K562 (cell line): ENCODE data around the gene CPNE6. TPM values are rescaled to one million over a fixed set of nuclear protein-coding genes. Genes with fewer than 3 reads are reported as not detected.

Experiments
- ATAC-seq: fragments of 200-7000 bp; cut with Tn5 transposase; 3 replicates; pipeline ENCODE4 v1.9.1; 2020; ENCODE audit warnings: moderate library complexity
- BruUV-seq: library from RNA; stranded (reverse); fragments of 400-500 nt; replicated peaks from 2 replicates; lab custom pipeline; 2021; lab: Mats Ljungman, UMichigan
- CTCF ChIA-PET: fragments of 300-600 bp; formaldehyde crosslinking; extraction: SDS; loops from one replicate; lab custom pipeline; 2021; ENCODE audit warnings: low intra/inter-chr PET ratio; lab: Yijun Ruan, JAX
- POLR2A ChIA-PET: fragments of 300-600, 350-650 bp; sonication (Branson Sonifier 250); formaldehyde crosslinking; extraction: SDS; loops from one replicate; lab custom pipeline; 2021; ENCODE audit warnings: antibody characterized with exemption, inconsistent platforms; lab: Yijun Ruan, JAX
- DNase-seq, 4 experiments: peaks; one replicate each; pipeline versions ENCODE4 v3.0.0 to v3.0.0-alpha.2; 2011 to 2018; ENCODE audit warnings: low spot score in 3 of 4, mixed read lengths in 3 of 4; ENCODE audit errors: extremely low read depth in 1 of 4
- FAIRE-seq: peaks from 2 replicates; lab custom pipeline; 2011; peaks lifted over from hg19 to GRCh38; lab: Jason Lieb, UNC
- H2AFZ ChIP-seq: 2 replicates; pipeline ENCODE4 v1.6.0; 2011; ENCODE audit warnings: low read depth, low read length, control low read depth, inconsistent platforms
- H3K27ac ChIP-seq: fragments of 200-600 bp; 3 replicates; pipeline ENCODE4 v1.8.0; 2011; ENCODE audit warnings: low read depth, mild to moderate bottlenecking, control low read depth, inconsistent platforms, low read length, moderate library complexity, mixed read lengths; ENCODE audit errors: extremely low read depth
- H3K27me3 ChIP-seq, 2 experiments: fragments of 300-600 bp in 1 of 2; 2 replicates in 1 of 2; 3 replicates in 1 of 2; pipeline versions ENCODE4 v1.6.0 to v1.8.0; 2011; ENCODE audit warnings: inconsistent platforms in 2 of 2, low read length in 2 of 2, mild to moderate bottlenecking in 1 of 2, mixed read lengths in 1 of 2, moderate library complexity in 1 of 2; ENCODE audit not compliant: control insufficient read depth in 2 of 2, insufficient read depth in 2 of 2
- H3K36me3 ChIP-seq: fragments of 300-600 bp; 3 replicates; pipeline ENCODE4 v1.8.0; 2011; ENCODE audit warnings: mild to moderate bottlenecking, low read length, inconsistent platforms; ENCODE audit not compliant: control insufficient read depth, insufficient read depth
- H3K4me1 ChIP-seq, 2 experiments: fragments of 200-600 bp in 1 of 2; replicated peaks in 1 of 2; 2 replicates in 1 of 2; 3 replicates in 1 of 2; pipeline versions ENCODE4 v1.5.1 to v1.8.0; 2011; ENCODE audit warnings: inconsistent platforms in 2 of 2, low read length in 2 of 2, mild to moderate bottlenecking in 1 of 2, mixed read lengths in 1 of 2, moderate library complexity in 1 of 2; ENCODE audit not compliant: control insufficient read depth in 2 of 2, insufficient read depth in 2 of 2
- H3K4me2 ChIP-seq: 2 replicates; pipeline ENCODE4 v1.6.1; 2011; ENCODE audit warnings: low read length, control low read depth, inconsistent platforms, mixed read lengths; ENCODE audit not compliant: insufficient read depth
- H3K4me3 ChIP-seq: fragments of 200-600 bp; sonication (generic), shearing (Covaris generic); 2 replicates; pipeline ENCODE4 v1.5.1; 2016; ENCODE audit warnings: control low read depth, inconsistent platforms
- H3K79me2 ChIP-seq: fragments of 200-600 bp; 3 replicates; pipeline ENCODE4 v1.8.0; 2011; ENCODE audit warnings: low read length, inconsistent platforms; ENCODE audit not compliant: control insufficient read depth, insufficient read depth
- H3K9ac ChIP-seq, 2 experiments: 2 replicates each; pipeline versions ENCODE4 v1.6.0 to v1.6.1; 2011; ENCODE audit warnings: low read depth in 2 of 2, low read length in 2 of 2, control low read depth in 1 of 2, inconsistent platforms in 1 of 2, mild to moderate bottlenecking in 1 of 2, mixed read lengths in 1 of 2; ENCODE audit not compliant: insufficient read depth in 1 of 2
- H3K9me1 ChIP-seq: one replicate; pipeline ENCODE4 v1.6.0; 2011; ENCODE audit warnings: inconsistent platforms, mild to moderate bottlenecking, low read length, moderate library complexity; ENCODE audit not compliant: control insufficient read depth, insufficient read depth
- H3K9me3 ChIP-seq: replicated peaks from 2 replicates; pipeline ENCODE4 v1.5.1; 2011; ENCODE audit warnings: low read depth, low read length, inconsistent platforms; ENCODE audit not compliant: control insufficient read depth, insufficient read depth
- H4K20me1 ChIP-seq: replicated peaks from 2 replicates; pipeline ENCODE4 v1.6.1; 2011; ENCODE audit warnings: low read length, inconsistent platforms, mixed read lengths; ENCODE audit not compliant: control insufficient read depth, insufficient read depth
- TGIF2 ChIP-seq: sonication (generic); formaldehyde crosslinking; IDR thresholded peaks from 2 replicates; pipeline ENCODE4 v1.8.1; 2022; ENCODE audit warnings: mild to moderate bottlenecking, missing genetic modification reagents, moderate library complexity
- WGBS: fragments of 100-300 bp; shearing (Covaris generic); methylation state at CpG from one replicate; pipeline ENCODE4 v1.1.6; 2016; ENCODE audit warnings: low coverage, mixed read lengths; ENCODE audit not compliant: insufficient coverage; ENCODE audit errors: missing lambda C conversion rate; 5-methylcytosine and 5-hydroxymethylcytosine counted together
- in situ Hi-C: fragments of 300-500 bp; cut with MboI; formaldehyde crosslinking; loops from 4 replicates; pipeline ENCODE4 v1.15.0; 2018; ENCODE audit warnings: inconsistent platforms, mixed read lengths
- intact Hi-C: fragments of 100-400 bp; cut with micrococcal nuclease; formaldehyde crosslinking; loops from 2 replicates; pipeline ENCODE4 v1.14.2; 2022
- polyA plus RNA-seq, 8 experiments: library from polyadenylated mRNA; depleted of rRNA in 4 of 8; stranded (reverse) in 5 of 8; unstranded in 3 of 8; fragments of >200 nt; fragmentation: Nextera tagmentation in 2 of 8; fragmentation: Illumina TruSeq in 1 of 8; extraction: Ambion mirVana in 2 of 8; extraction: Trizol in 1 of 8; gene quantifications; 2 replicates each; pipeline versions ENCODE4 v1.2.1 to v1.2.3, GENCODE V29; 2011 to 2014; ENCODE audit warnings: inconsistent platforms in 1 of 8, missing spikeins in 1 of 8
- total RNA-seq, 7 experiments: library from RNA; depleted of rRNA in 6 of 7; stranded (reverse); fragments of >200 nt in 6 of 7; fragmentation: Illumina TruSeq in 2 of 7; extraction: Trizol in 2 of 7; gene quantifications; 2 replicates each; pipeline versions ENCODE4 v1.2.1 to v1.2.3, GENCODE V29; 2011 to 2021; ENCODE audit warnings: low replicate concordance in 1 of 7

The CPNE6 gene
- total and polyA plus RNA-seq, 9 of the 15 experiments (the other 6 are each of a cell fraction or from before 2014, with no cell fraction given) = not detected

DNA sequence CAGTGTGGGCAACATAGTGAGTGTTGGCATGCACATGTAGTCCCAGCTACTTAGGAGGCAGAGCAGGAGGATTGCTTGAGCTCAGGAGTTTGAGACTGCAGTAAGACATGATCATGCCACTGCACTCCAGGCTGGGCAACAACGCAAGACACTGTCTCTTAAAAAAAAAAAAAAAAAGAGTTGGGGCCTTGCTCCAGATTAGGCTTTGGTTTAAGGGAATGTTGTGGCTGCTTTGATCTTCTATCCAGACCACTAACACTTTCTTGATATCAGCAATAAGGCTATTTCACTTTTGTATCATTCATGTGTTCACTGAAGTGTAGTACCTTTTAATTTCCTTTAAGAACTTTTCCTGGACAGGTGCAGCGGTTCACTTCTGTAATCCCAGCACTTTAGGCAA is 56.3 kb downstream of the CPNE6 start:
- Histone ChIP-seq H3K36me3 (peaks cover 8% of the 10 kb centered on the region; the same call in 2 of the 3 replicates), H3K79me2 (no peaks in the 10 kb centered on the region), H3K9me3 (no peaks in the 10 kb centered on the region), H3K9me1 (no peaks in the 10 kb centered on the region), H3K4me1 (peaks cover 6 to 22% of the 10 kb centered on the region in 2 experiments; a peak in 4 of 5 replicates), H3K4me3 (no peak overlapping the region), H4K20me1 (no peaks in the 10 kb centered on the region), H2AFZ (no peak overlapping the region), H3K4me2 (no peak overlapping the region), H3K27me3 (no peaks in the 10 kb centered on the region), H3K27ac (no peak overlapping the region), H3K9ac (no peak overlapping the region)
- no TSS peak for BruUV-seq
- ChIA-PET CTCF (no interaction called here), POLR2A (interaction anchor here (4.2 kb wide), 1 partner anchor 12 kb away, joined by 38 read pairs; the partner anchor contains the start of genes DCAF11 and NRL)
- no peak for TF ChIP-seq TGIF2 (CRISPR knock-in tag)
- intact Hi-C loops = no loop called here
- no peak for FAIRE-seq
- ATAC-seq = no peak
- in situ Hi-C loops = no loop called here
- WGBS = 50% methylated on average over 2 of the region's 2 CpGs
- DNase-seq = no peak

Other genes with a start within 250 kb of the CPNE6 start
Only the 7 nearest of the 28 such genes appear.
- gene CARMIL3, start 19.6 kb upstream of the CPNE6 start, total RNA-seq (2014; rRNA removed) = not detected in 2 replicates
- not detected in 2 replicates for gene CARMIL3, start 19.6 kb upstream of the CPNE6 start, total RNA-seq (2014; rRNA removed; fragmentation: Illumina TruSeq; extraction: Trizol)
- gene CARMIL3, start 19.6 kb upstream of the CPNE6 start, total RNA-seq (2015; rRNA removed; fragmentation: Illumina TruSeq; extraction: Trizol) = 0.04 TPM in 1 of 2 replicates, not detected in the other
- gene CARMIL3, start 19.6 kb upstream of the CPNE6 start, total RNA-seq (2021) = 0.11 TPM in 1 of 2 replicates, not detected in the other
- gene CARMIL3, start 19.6 kb upstream of the CPNE6 start, polyA plus RNA-seq (2011; rRNA removed) = 0.05 TPM in 1 of 2 replicates, not detected in the other
- gene CARMIL3, start 19.6 kb upstream of the CPNE6 start, polyA plus RNA-seq (2014; fragmentation: Illumina TruSeq; extraction: Trizol) = 0.01 TPM in 1 of 2 replicates, not detected in the other
- not detected for gene CARMIL3, start 19.6 kb upstream of the CPNE6 start, polyA plus RNA-seq (2014; fragmentation: Nextera tagmentation; extraction: Ambion mirVana)
- 0.07 TPM in 2 replicates for gene CARMIL3, start 19.6 kb upstream of the CPNE6 start, polyA plus RNA-seq (2014; rRNA removed)
- 30.4 and 37.6 TPM in 2 replicates for gene PCK2, start 22.7 kb downstream of the CPNE6 start, total RNA-seq (2014; rRNA removed)
- gene PCK2, start 22.7 kb downstream of the CPNE6 start, total RNA-seq (2014; rRNA removed; fragmentation: Illumina TruSeq; extraction: Trizol) = 12.0 and 13.6 TPM in 2 replicates
- 15.9 TPM in 2 replicates for gene PCK2, start 22.7 kb downstream of the CPNE6 start, total RNA-seq (2015; rRNA removed; fragmentation: Illumina TruSeq; extraction: Trizol)
- 55.8 and 60.9 TPM in 2 replicates for gene PCK2, start 22.7 kb downstream of the CPNE6 start, total RNA-seq (2021)
- gene PCK2, start 22.7 kb downstream of the CPNE6 start, polyA plus RNA-seq (2011; rRNA removed) = 33.8 and 39.5 TPM in 2 replicates
- gene PCK2, start 22.7 kb downstream of the CPNE6 start, polyA plus RNA-seq (2014; fragmentation: Illumina TruSeq; extraction: Trizol) = 42.5 and 58.2 TPM in 2 replicates
- gene PCK2, start 22.7 kb downstream of the CPNE6 start, polyA plus RNA-seq (2014; fragmentation: Nextera tagmentation; extraction: Ambion mirVana) = 1 to 10 TPM; 3.3 to 6.6 TPM
- 50.1 and 52.8 TPM in 2 replicates for gene PCK2, start 22.7 kb downstream of the CPNE6 start, polyA plus RNA-seq (2014; rRNA removed)
- gene DCAF11, start 43.2 kb downstream of the CPNE6 start, total RNA-seq (2014; rRNA removed) = 39.8 and 53.8 TPM in 2 replicates
- 23.6 and 25.8 TPM in 2 replicates for gene DCAF11, start 43.2 kb downstream of the CPNE6 start, total RNA-seq (2014; rRNA removed; fragmentation: Illumina TruSeq; extraction: Trizol)
- gene DCAF11, start 43.2 kb downstream of the CPNE6 start, total RNA-seq (2015; rRNA removed; fragmentation: Illumina TruSeq; extraction: Trizol) = 33.9 and 36.6 TPM in 2 replicates
- 32.6 and 36.4 TPM in 2 replicates for gene DCAF11, start 43.2 kb downstream of the CPNE6 start, total RNA-seq (2021)
- 37.8 and 38.4 TPM in 2 replicates for gene DCAF11, start 43.2 kb downstream of the CPNE6 start, polyA plus RNA-seq (2011; rRNA removed)
- 42.2 and 43.9 TPM in 2 replicates for gene DCAF11, start 43.2 kb downstream of the CPNE6 start, polyA plus RNA-seq (2014; fragmentation: Illumina TruSeq; extraction: Trizol)
- gene DCAF11, start 43.2 kb downstream of the CPNE6 start, polyA plus RNA-seq (2014; fragmentation: Nextera tagmentation; extraction: Ambion mirVana) = 1 to 10 TPM; 8.5 to 9.2 TPM
- gene DCAF11, start 43.2 kb downstream of the CPNE6 start, polyA plus RNA-seq (2014; rRNA removed) = 41.1 and 46.2 TPM in 2 replicates
- 2.2 and 2.4 TPM in 2 replicates for gene NRL, start 43.4 kb downstream of the CPNE6 start, total RNA-seq (2014; rRNA removed)
- 0.48 and 0.65 TPM in 2 replicates for gene NRL, start 43.4 kb downstream of the CPNE6 start, total RNA-seq (2014; rRNA removed; fragmentation: Illumina TruSeq; extraction: Trizol)
- 1.5 and 1.8 TPM in 2 replicates for gene NRL, start 43.4 kb downstream of the CPNE6 start, total RNA-seq (2015; rRNA removed; fragmentation: Illumina TruSeq; extraction: Trizol)
- gene NRL, start 43.4 kb downstream of the CPNE6 start, total RNA-seq (2021) = 2.4 and 2.7 TPM in 2 replicates
- gene NRL, start 43.4 kb downstream of the CPNE6 start, polyA plus RNA-seq (2011; rRNA removed) = 1.0 and 1.5 TPM in 2 replicates
- gene NRL, start 43.4 kb downstream of the CPNE6 start, polyA plus RNA-seq (2014; fragmentation: Illumina TruSeq; extraction: Trizol) = 1.0 and 1.5 TPM in 2 replicates
- under 1 TPM in 1 of 2 experiments, not detected in 1; 0.07 TPM for gene NRL, start 43.4 kb downstream of the CPNE6 start, polyA plus RNA-seq (2014; fragmentation: Nextera tagmentation; extraction: Ambion mirVana)
- 1.9 and 2.0 TPM in 2 replicates for gene NRL, start 43.4 kb downstream of the CPNE6 start, polyA plus RNA-seq (2014; rRNA removed)
- gene FITM1, start 59.1 kb downstream of the CPNE6 start, total RNA-seq (2014; rRNA removed) = 0.09 TPM in 1 of 2 replicates, not detected in the other
- not detected in 2 replicates for gene FITM1, start 59.1 kb downstream of the CPNE6 start, total RNA-seq (2014; rRNA removed; fragmentation: Illumina TruSeq; extraction: Trizol)
- gene FITM1, start 59.1 kb downstream of the CPNE6 start, total RNA-seq (2015; rRNA removed; fragmentation: Illumina TruSeq; extraction: Trizol) = not detected in 2 replicates
- 0.20 TPM in 1 of 2 replicates, not detected in the other for gene FITM1, start 59.1 kb downstream of the CPNE6 start, total RNA-seq (2021)
- 0.11 TPM in 1 of 2 replicates, not detected in the other for gene FITM1, start 59.1 kb downstream of the CPNE6 start, polyA plus RNA-seq (2011; rRNA removed)
- not detected in 2 replicates for gene FITM1, start 59.1 kb downstream of the CPNE6 start, polyA plus RNA-seq (2014; fragmentation: Illumina TruSeq; extraction: Trizol)
- gene FITM1, start 59.1 kb downstream of the CPNE6 start, polyA plus RNA-seq (2014; fragmentation: Nextera tagmentation; extraction: Ambion mirVana) = not detected
- gene FITM1, start 59.1 kb downstream of the CPNE6 start, polyA plus RNA-seq (2014; rRNA removed) = 0.20 TPM in 1 of 2 replicates, not detected in the other
- gene PSME1, start 64.6 kb downstream of the CPNE6 start, total RNA-seq (2014; rRNA removed) = 63.9 and 70.9 TPM in 2 replicates
- gene PSME1, start 64.6 kb downstream of the CPNE6 start, total RNA-seq (2014; rRNA removed; fragmentation: Illumina TruSeq; extraction: Trizol) = 67.6 and 69.7 TPM in 2 replicates
- 71.4 TPM in 2 replicates for gene PSME1, start 64.6 kb downstream of the CPNE6 start, total RNA-seq (2015; rRNA removed; fragmentation: Illumina TruSeq; extraction: Trizol)
- gene PSME1, start 64.6 kb downstream of the CPNE6 start, total RNA-seq (2021) = 65.6 and 66.9 TPM in 2 replicates
- gene PSME1, start 64.6 kb downstream of the CPNE6 start, polyA plus RNA-seq (2011; rRNA removed) = 20.3 and 28.1 TPM in 2 replicates
- gene PSME1, start 64.6 kb downstream of the CPNE6 start, polyA plus RNA-seq (2014; fragmentation: Illumina TruSeq; extraction: Trizol) = 67.5 and 74.0 TPM in 2 replicates
- gene PSME1, start 64.6 kb downstream of the CPNE6 start, polyA plus RNA-seq (2014; fragmentation: Nextera tagmentation; extraction: Ambion mirVana) = 100 to 1,000 TPM; 163 to 180 TPM
- 42.4 and 51.2 TPM in 2 replicates for gene PSME1, start 64.6 kb downstream of the CPNE6 start, polyA plus RNA-seq (2014; rRNA removed)
- 13.0 and 15.6 TPM in 2 replicates for gene EMC9, start 70.0 kb downstream of the CPNE6 start, total RNA-seq (2014; rRNA removed)
- gene EMC9, start 70.0 kb downstream of the CPNE6 start, total RNA-seq (2014; rRNA removed; fragmentation: Illumina TruSeq; extraction: Trizol) = 4.1 and 5.7 TPM in 2 replicates
- 7.8 and 8.9 TPM in 2 replicates for gene EMC9, start 70.0 kb downstream of the CPNE6 start, total RNA-seq (2015; rRNA removed; fragmentation: Illumina TruSeq; extraction: Trizol)
- gene EMC9, start 70.0 kb downstream of the CPNE6 start, total RNA-seq (2021) = 13.2 and 13.3 TPM in 2 replicates
- 8.1 and 10.0 TPM in 2 replicates for gene EMC9, start 70.0 kb downstream of the CPNE6 start, polyA plus RNA-seq (2011; rRNA removed)
- gene EMC9, start 70.0 kb downstream of the CPNE6 start, polyA plus RNA-seq (2014; fragmentation: Illumina TruSeq; extraction: Trizol) = 7.3 and 10.0 TPM in 2 replicates
- 1 to 10 TPM; 3.1 to 4.5 TPM for gene EMC9, start 70.0 kb downstream of the CPNE6 start, polyA plus RNA-seq (2014; fragmentation: Nextera tagmentation; extraction: Ambion mirVana)
- 12.4 and 13.3 TPM in 2 replicates for gene EMC9, start 70.0 kb downstream of the CPNE6 start, polyA plus RNA-seq (2014; rRNA removed)